Mononuclear cell (primary cell): Measurements from ENCODE around the gene MFAP1. TPM values are rescaled to one million over a fixed set of nuclear protein-coding genes. Genes with fewer than 3 reads are reported as not detected.

ENCODE experiments used
- H3K27me3 ChIP-seq: 2 replicates; pipeline ENCODE4 v1.6.0; 2011; ENCODE audit warnings: low read length, control low read depth; ENCODE audit not compliant: insufficient read depth
- H3K4me1 ChIP-seq: 2 replicates; pipeline ENCODE4 v1.5.1; 2011; ENCODE audit warnings: mild to moderate bottlenecking, low read length, control low read depth; ENCODE audit not compliant: insufficient read depth
- H3K4me3 ChIP-seq: 2 replicates; pipeline ENCODE4 v1.5.1; 2011; ENCODE audit warnings: mild to moderate bottlenecking, low read length, moderate library complexity
- H3K9me3 ChIP-seq: 2 replicates; pipeline ENCODE4 v1.5.1; 2011; ENCODE audit warnings: low read depth, mild to moderate bottlenecking, control low read depth, low read length
- total RNA-seq: library from RNA; depleted of rRNA; stranded (reverse); fragments of >200 nt; gene quantifications from one replicate; pipeline ENCODE4 v1.2.3, GENCODE V29; 2012

Gene MFAP1
- total RNA-seq, 1 donor, result 10.5 TPM

DNA sequence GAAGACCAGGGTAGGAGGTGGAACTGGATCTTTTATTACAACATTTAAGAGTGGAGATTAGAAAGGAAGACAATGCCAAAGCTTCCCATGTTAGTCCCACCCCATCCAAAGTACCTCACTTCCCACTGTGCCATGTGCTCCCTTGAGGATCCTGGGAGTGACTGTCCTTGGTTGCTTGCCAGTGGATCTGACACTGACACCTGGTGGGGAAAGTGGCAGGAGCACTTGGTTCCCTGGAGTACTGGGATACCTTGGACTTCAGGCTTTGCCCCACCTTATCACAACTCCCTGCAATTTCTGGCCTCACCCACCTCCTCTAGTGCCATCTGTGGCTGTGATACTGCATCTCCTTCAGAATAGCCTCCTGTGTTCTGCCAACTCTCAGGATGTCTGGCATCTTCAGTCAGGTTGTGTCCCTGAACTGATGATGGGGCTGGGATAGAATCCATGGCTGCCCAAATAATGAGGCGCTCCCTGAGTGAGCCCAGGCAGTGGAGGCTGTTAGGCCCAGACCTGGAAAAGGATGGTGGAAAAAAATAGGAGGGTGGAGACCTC is 49.0 kb downstream of the MFAP1 start:
- Histone ChIP-seq H3K27me3 (no peaks in the 10 kb centered on the region), H3K9me3 (no peaks in the 10 kb centered on the region), H3K4me1 (peaks cover 31% of the 10 kb centered on the region), H3K4me3 (no peak overlapping the region)

GRCh38 chr15:43774062-43774461 is 50.4 kb downstream of the MFAP1 start:
- Histone ChIP-seq H3K4me3 (no peak overlapping the region), H3K4me1 (peaks cover 31% of the 10 kb centered on the region), H3K9me3 (no peaks in the 10 kb centered on the region), H3K27me3 (no peaks in the 10 kb centered on the region)

DNA sequence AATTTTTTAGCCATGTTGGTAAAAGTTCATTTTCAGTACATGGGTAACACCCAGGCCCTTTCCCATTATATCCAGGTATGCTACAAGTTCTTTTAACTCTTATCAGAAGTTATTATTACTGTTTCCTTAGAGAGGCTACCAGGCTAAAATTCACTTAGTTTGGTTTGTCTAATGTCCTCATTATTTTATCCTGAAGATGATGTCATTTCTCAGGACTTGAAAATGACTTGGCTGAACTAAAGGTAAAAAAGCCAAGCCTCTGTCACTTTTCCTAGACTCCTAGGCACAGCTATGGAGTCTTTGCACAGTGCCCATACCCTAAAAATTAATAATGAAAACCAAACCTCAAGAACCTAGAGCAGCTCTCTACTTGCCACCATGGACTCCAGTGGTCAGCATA is 51.9 kb downstream of the MFAP1 start:
- H3K4me3 ChIP-seq, result no peak overlapping the region
- no peaks in the 10 kb centered on the region for H3K9me3 ChIP-seq
- peaks cover 24% of the 10 kb centered on the region for H3K4me1 ChIP-seq
- no peaks in the 10 kb centered on the region for H3K27me3 ChIP-seq

GRCh38 chr15:43771816-43772215 is 52.7 kb downstream of the MFAP1 start:
- Histone ChIP-seq H3K9me3 (no peaks in the 10 kb centered on the region), H3K4me1 (peaks cover 21% of the 10 kb centered on the region), H3K27me3 (no peaks in the 10 kb centered on the region), H3K4me3 (no peak overlapping the region)

- H3K9me3 ChIP-seq, result no peaks in the 10 kb centered on the region
- H3K27me3 ChIP-seq, result no peaks in the 10 kb centered on the region
- no peak overlapping the region for H3K4me3 ChIP-seq
- H3K4me1 ChIP-seq, result peaks cover 6% of the 10 kb centered on the region
Observed at GRCh38 chr15:43769584-43770228, 54.8 kb downstream of the MFAP1 start.

DNA sequence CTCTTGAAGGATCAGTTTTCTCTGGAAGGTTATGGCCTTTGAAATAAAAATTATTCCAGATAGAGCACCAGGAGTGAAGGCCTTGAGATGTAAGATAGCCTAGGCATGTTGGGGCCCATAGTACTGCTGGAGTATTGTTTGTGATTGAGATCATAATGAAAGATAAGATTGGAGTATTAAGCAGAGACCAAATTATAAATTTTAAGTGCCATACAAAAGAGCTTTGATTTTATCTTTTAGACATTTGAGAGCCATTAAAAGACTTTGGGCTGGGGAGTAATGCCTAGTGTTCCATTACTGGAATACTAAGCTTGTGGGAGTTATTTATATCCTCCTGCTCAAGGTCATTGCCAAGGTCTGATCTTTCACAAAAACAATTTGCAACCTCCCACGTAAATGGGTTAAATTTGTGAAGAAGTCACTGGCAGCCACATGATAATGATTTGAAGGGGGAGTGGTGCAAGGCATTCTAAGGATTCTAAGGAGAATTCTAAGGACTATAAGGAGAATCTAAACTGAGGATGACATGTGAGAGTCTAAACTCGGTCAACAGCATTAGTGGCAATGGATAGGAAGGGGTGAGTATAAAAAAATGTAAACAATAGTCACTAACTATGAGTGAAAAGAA is 60.6 kb downstream of the MFAP1 start:
- no peak overlapping the region for H3K4me3 ChIP-seq
- no peaks in the 10 kb centered on the region for H3K4me1 ChIP-seq
- H3K27me3 ChIP-seq, result no peaks in the 10 kb centered on the region
- no peaks in the 10 kb centered on the region for H3K9me3 ChIP-seq

GRCh38 chr15:43762824-43763223 is 61.7 kb downstream of the MFAP1 start:
- H3K27me3 ChIP-seq, result no peaks in the 10 kb centered on the region
- H3K9me3 ChIP-seq, result no peaks in the 10 kb centered on the region
- no peak overlapping the region for H3K4me3 ChIP-seq
- H3K4me1 ChIP-seq, result no peaks in the 10 kb centered on the region

Other genes with a start within 250 kb of the MFAP1 start
- 9.9 TPM for gene PPIP5K1, start 234.5 kb downstream of the MFAP1 start, total RNA-seq
- not detected for gene CKMT1B, start 230.7 kb downstream of the MFAP1 start, total RNA-seq
- gene STRC, start 205.9 kb downstream of the MFAP1 start, total RNA-seq, result 0.42 TPM
- gene CATSPER2, start 175.8 kb downstream of the MFAP1 start, total RNA-seq, result 2.5 TPM
- not detected for gene CKMT1A, start 130.8 kb downstream of the MFAP1 start, total RNA-seq
- 119 TPM for gene PDIA3, start 78.3 kb downstream of the MFAP1 start, total RNA-seq
- gene ELL3, start 47.7 kb downstream of the MFAP1 start, total RNA-seq, result 1.7 TPM
- gene SERF2, start 32.4 kb downstream of the MFAP1 start, total RNA-seq, result 301 TPM
- not detected for gene SERINC4, start 24.5 kb downstream of the MFAP1 start, total RNA-seq
- 6.5 TPM for gene HYPK, start 24.1 kb downstream of the MFAP1 start, total RNA-seq
- gene WDR76, start 2.3 kb upstream of the MFAP1 start, total RNA-seq, result 6.7 TPM